Adrenal gland (tissue), 12 donors: ENCODE results near the gene RRP15. TPM values are rescaled to one million over a fixed set of nuclear protein-coding genes. Genes with fewer than 3 reads are reported as not detected.

ENCODE experiments used
- DNase-seq, 7 donors: peaks; one replicate each; pipeline ENCODE4 v3.0.0-alpha.2; 2019 to 2020
- H3K27ac ChIP-seq, 5 donors: fragments of 200-600 bp; sonication (generic) in 4 of 5; 1 replicate in 3 of 5; 2 replicates in 2 of 5; pipeline versions ENCODE4 v1.5.1 to v1.8.0; 2016 to 2020; ENCODE audit warnings: mild to moderate bottlenecking in 1 of 5
- H3K27me3 ChIP-seq: fragments of 200-600 bp; 2 replicates; pipeline ENCODE4 v1.8.0; 2021
- H3K36me3 ChIP-seq, 2 donors: fragments of 200-600 bp; replicated peaks in 1 of 2; 1 replicate in 1 of 2; 2 replicates in 1 of 2; pipeline versions ENCODE4 v1.5.1 to v1.8.0; 2018 to 2022
- H3K4me1 ChIP-seq, 2 donors: fragments of 200-600 bp; replicated peaks in 1 of 2; 1 replicate in 1 of 2; 2 replicates in 1 of 2; pipeline versions ENCODE4 v1.5.1 to v1.8.0; 2018 to 2021
- H3K4me3 ChIP-seq, 4 donors: fragments of 200-600 bp; sonication (generic) in 3 of 4; one replicate each; pipeline ENCODE4 v1.5.1; 2016 to 2018
- H3K9me3 ChIP-seq, 3 donors: fragments of 200-600 bp; sonication (generic) in 1 of 3; replicated peaks in 1 of 3; 1 replicate in 2 of 3; 2 replicates in 1 of 3; pipeline versions ENCODE4 v1.5.1 to v1.8.0; 2016 to 2021
- POLR2A ChIP-seq, 2 donors: fragments of 450-650 bp; IDR thresholded peaks; one replicate each; pipeline ENCODE4 v1.6.1; 2017; ENCODE audit warnings: antibody characterized with exemption in 2 of 2, mild to moderate bottlenecking in 2 of 2, moderate library complexity in 1 of 2
- WGBS, 4 donors: extraction: QIAGEN DNeasy Blood & Tissue Kit in 2 of 4; methylation state at CpG; one replicate each; pipeline versions ENCODE4 v1.1.5 to v1.1.7; 2013 to 2017; 5-methylcytosine and 5-hydroxymethylcytosine counted together
- intact Hi-C, 2 donors: fragments of 100-400 bp; cut with DNase I; formaldehyde crosslinking; loops; one replicate each; pipeline versions ENCODE4 v1.14.1 to v1.15.0; 2022 to 2023
- polyA plus RNA-seq, 3 donors: library from polyadenylated mRNA; stranded (reverse); fragments of 200-250 nt in 2 of 3; fragments of 350-450 nt in 1 of 3; fragmentation: Illumina TruSeq in 1 of 3; extraction: RNeasy Lipid Tissue Mini Kit (QIAGEN cat#74804) in 1 of 3; gene quantifications; one replicate each; pipeline ENCODE4 v1.2.3, GENCODE V29; 2013 to 2014
- total RNA-seq, 9 donors: library from RNA; depleted of rRNA in 4 of 9; stranded (reverse); fragments of >200 nt in 4 of 9; fragments of 120-200 nt in 1 of 9; fragmentation: NEBNext Ultra II Directional in 1 of 9; extraction: Animal tissue kit (Norgen Biotek cat#: 25700) in 1 of 9; gene quantifications; one replicate each; pipeline versions ENCODE4 v1.1.0 to v1.2.4, GENCODE V29; 2013 to 2023
- TF ChIP-seq, protein P1 (sequence below), 6 experiments: fragments of 450-650 bp in 4 of 6; fragments of 200-600 bp in 2 of 6; sonication (generic) in 1 of 6; IDR thresholded peaks; 1 replicate in 5 of 6; 2 replicates in 1 of 6; pipeline versions ENCODE4 v1.5.1 to v1.8.0; 2016 to 2021; ENCODE audit warnings: antibody characterized with exemption in 6 of 6, mild to moderate bottlenecking in 2 of 6, moderate library complexity in 1 of 6
- donor health status: healthy with polysubstance abuse.
- donor health status: Bipolar disorder and iron deficiency.
- donor health status: DM: yes; HTN: yes; CAD: no.
- donor health status: DM: no; HTN: no; CAD: no.
- donor health status: DM: no; HTN: no; CAD: no.
- donor health status: DM: yes; HTN: yes; CAD: no.

The RRP15 gene
- total and polyA plus RNA-seq, 12 donors = 1.3 to 24.0 (median 11.1) TPM

DNA sequence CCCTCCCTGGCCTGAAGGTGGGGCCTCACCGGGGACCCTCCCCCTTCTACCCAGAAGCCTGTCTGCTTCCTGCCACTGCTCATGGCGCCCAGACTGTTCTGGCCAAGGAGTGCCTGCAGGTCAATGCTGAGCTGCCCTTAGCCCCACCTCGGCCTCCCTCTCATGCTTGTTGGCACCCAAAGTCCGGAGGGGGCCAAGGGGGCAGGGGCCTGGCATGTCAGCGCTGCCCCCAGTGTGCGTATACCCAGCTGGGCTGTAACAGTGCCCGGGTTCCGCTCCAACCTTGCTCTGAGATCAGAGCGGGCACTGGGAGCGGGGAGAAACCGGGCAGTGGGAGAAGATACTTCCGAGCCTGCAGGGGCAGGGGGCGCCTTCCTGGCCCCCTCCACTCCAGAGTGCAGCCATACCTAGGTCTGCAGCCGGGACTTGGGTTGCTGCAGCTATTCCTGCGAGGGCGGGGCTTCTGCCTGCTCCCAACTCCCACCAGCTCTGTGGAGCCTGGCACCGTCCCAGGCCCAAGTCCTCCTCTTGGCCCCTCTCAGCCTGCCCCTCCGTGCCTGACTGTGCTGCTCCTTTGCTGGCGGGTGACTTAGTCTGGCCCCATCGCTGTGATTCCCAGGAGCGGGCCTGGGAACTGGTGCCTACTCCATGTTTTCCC is 38.6 kb downstream of the RRP15 start:
- Histone ChIP-seq H3K27ac (no peak overlapping the region), H3K4me3 (no peak overlapping the region), H3K9me3 (no peaks in the 10 kb centered on the region), H3K27me3 (no peaks in the 10 kb centered on the region), H3K36me3 (peaks cover 0 to 6% of the 10 kb centered on the region in 2 donors), H3K4me1 (no peaks in the 10 kb centered on the region)
- DNase-seq = no peak
- intact Hi-C loops = no loop called here
- WGBS, 4 donors = 94 to 100% (median 97%) methylated on average over 1 to 21 of the region's 21 CpGs
- TF ChIP-seq, protein P1, sequence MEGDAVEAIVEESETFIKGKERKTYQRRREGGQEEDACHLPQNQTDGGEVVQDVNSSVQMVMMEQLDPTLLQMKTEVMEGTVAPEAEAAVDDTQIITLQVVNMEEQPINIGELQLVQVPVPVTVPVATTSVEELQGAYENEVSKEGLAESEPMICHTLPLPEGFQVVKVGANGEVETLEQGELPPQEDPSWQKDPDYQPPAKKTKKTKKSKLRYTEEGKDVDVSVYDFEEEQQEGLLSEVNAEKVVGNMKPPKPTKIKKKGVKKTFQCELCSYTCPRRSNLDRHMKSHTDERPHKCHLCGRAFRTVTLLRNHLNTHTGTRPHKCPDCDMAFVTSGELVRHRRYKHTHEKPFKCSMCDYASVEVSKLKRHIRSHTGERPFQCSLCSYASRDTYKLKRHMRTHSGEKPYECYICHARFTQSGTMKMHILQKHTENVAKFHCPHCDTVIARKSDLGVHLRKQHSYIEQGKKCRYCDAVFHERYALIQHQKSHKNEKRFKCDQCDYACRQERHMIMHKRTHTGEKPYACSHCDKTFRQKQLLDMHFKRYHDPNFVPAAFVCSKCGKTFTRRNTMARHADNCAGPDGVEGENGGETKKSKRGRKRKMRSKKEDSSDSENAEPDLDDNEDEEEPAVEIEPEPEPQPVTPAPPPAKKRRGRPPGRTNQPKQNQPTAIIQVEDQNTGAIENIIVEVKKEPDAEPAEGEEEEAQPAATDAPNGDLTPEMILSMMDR (IDR thresholded peaks at IDR 0.05) = no peak

DNA sequence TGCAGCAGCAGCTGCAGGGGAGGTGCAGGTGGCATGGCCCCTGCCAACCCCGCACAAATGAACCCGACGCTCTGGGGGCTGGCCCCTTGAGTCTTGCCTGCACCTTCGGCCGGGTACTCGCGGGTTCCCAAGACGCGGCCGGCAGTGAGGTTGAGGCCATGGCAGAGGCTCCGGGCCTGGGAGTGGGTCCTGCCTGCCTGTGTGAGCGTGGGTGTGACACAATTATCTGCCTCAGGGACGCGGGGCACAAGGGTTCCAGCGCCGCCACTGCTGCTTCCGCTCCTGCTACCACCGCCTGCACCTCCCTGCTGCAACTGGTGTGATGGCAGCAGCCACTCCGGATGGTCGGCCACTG is 39.1 kb downstream of the RRP15 start:
- H3K4me3 ChIP-seq = no peak overlapping the region
- H3K27ac ChIP-seq = no peak overlapping the region
- H3K4me1 ChIP-seq = no peaks in the 10 kb centered on the region
- no peaks in the 10 kb centered on the region for H3K9me3 ChIP-seq
- H3K36me3 ChIP-seq = peaks cover 0 to 6% of the 10 kb centered on the region in 2 donors
- TF ChIP-seq POLR2A (IDR thresholded peaks at IDR 0.05) = no peak
- TF ChIP-seq, protein P1 (IDR thresholded peaks at IDR 0.05) = no peak
- intact Hi-C loops = no loop called here
- DNase-seq = no peak
- 96 to 97% (median 97%) methylated on average over 11 to 20 of the region's 20 CpGs for WGBS, 4 donors
- H3K27me3 ChIP-seq = no peaks in the 10 kb centered on the region

DNA sequence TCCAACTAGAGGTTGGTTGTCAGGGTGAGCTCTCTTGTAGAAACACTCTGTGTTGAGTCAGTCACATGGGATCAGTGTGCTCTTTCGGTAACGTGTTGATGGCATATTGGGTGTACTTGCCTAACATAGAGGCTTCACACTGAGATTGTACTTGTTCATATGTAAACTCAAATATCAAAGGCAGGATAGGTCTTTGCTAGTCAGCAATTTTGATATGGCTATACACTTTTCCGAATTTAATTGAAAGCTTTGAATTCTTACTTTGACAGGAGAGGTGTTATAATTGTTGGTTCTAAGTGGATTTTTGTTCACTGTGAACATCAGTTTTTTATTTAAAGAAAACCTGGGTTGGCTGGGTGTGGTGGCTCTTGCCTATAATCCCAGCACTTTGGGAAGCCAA is 43.7 kb downstream of the RRP15 start:
- no peak overlapping the region for H3K4me3 ChIP-seq
- no peak overlapping the region for H3K27ac ChIP-seq
- H3K9me3 ChIP-seq = no peaks in the 10 kb centered on the region
- DNase-seq = no peak
- no peaks in the 10 kb centered on the region for H3K36me3 ChIP-seq
- H3K27me3 ChIP-seq = no peaks in the 10 kb centered on the region
- no peak for TF ChIP-seq POLR2A (IDR thresholded peaks at IDR 0.05)
- TF ChIP-seq, protein P1 (IDR thresholded peaks at IDR 0.05) = no peak
- no peaks in the 10 kb centered on the region for H3K4me1 ChIP-seq
- intact Hi-C loops = no loop called here
- WGBS, 4 donors = 82 to 93% (median 85%) methylated on average over 3 of the region's 3 CpGs

DNA sequence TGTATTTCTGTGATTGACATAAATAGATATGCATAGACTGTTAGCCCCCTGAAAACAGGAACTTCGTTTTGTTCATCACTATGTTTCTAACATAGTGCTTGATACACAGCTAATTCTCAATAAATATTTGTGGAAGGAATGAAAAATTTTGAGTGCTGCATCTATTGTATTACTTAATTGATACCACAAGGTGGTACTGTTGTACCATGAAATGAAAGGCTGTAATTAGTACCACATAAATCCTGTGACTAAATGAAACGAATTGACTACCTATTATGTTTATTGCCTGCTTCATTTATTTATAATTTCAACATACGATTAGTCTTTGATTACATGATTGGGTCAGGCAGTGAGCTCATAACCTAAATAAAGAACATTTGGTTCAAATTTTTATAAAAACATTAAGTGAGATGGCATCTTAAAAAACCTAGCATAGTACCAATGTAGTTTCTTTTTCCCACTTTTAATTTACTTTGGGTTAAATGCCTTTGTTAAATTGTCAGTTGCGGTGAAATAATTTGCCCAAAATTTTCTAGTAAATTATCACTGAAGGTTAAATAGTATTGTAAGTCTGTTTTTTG is 45.0 kb downstream of the RRP15 start:
- no peak for DNase-seq
- Histone ChIP-seq H3K27ac (no peak overlapping the region), H3K4me3 (no peak overlapping the region), H3K27me3 (no peaks in the 10 kb centered on the region), H3K9me3 (no peaks in the 10 kb centered on the region), H3K4me1 (no peaks in the 10 kb centered on the region), H3K36me3 (no peaks in the 10 kb centered on the region)
- intact Hi-C loops = loop anchor here in 1 of 2 donors (10.0 kb wide), 1 partner anchor 1325 kb away; no protein-coding TSS in a partner anchor
- 23 to 29% (median 24%) methylated on average over 4 of the region's 4 CpGs for WGBS, 4 donors
- TF ChIP-seq POLR2A (IDR thresholded peaks at IDR 0.05) = no peak
- TF ChIP-seq, protein P1 (IDR thresholded peaks at IDR 0.05) = peak; percentile 31 to 81 (median 68)
